SK-N-MC (cell line): ENCODE data around the gene RTRAF.

Experiments
- DNase-seq: peaks from one replicate; pipeline ENCODE4 v3.0.0-alpha.2; 2011; ENCODE audit warnings: low read depth, low spot score
- H3K27ac ChIP-seq: fragments of 200-600 bp; sonication (generic); 2 replicates; pipeline ENCODE4 v1.5.1; 2016; ENCODE audit warnings: mixed run types
- H3K36me3 ChIP-seq: fragments of 200-600 bp; sonication (generic); 2 replicates; pipeline ENCODE4 v1.6.1; 2017; ENCODE audit warnings: antibody characterized with exemption, low read length, mixed read lengths; ENCODE audit not compliant: insufficient read depth
- H3K4me3 ChIP-seq: fragments of 200-600 bp; sonication (generic); 2 replicates; pipeline ENCODE4 v1.5.1; 2016
- H3K9ac ChIP-seq: fragments of 200-600 bp; sonication (generic); 2 replicates; pipeline ENCODE4 v1.8.0; 2017; ENCODE audit warnings: mixed run types, mixed read lengths; ENCODE audit not compliant: insufficient read length
- H3K9me3 ChIP-seq: fragments of 200-600 bp; sonication (generic); 2 replicates; pipeline ENCODE4 v1.6.1; 2017; ENCODE audit warnings: low read depth, mild to moderate bottlenecking, antibody characterized with exemption, low read length, moderate library complexity, mixed read lengths
- EZH2 ChIP-seq: fragments of 200-600 bp; sonication (generic); IDR thresholded peaks from one replicate; pipeline ENCODE4 v1.6.1; 2017; ENCODE audit warnings: antibody characterized with exemption
- FOXP2 ChIP-seq: optimal IDR thresholded peaks from 2 replicates; pipeline ENCODE3; 2011; ENCODE audit warnings: mild to moderate bottlenecking, moderate library complexity; ENCODE audit not compliant: insufficient read depth; ENCODE audit errors: extremely low read length, control extremely low read depth
- POLR2AphosphoS5 ChIP-seq: IDR thresholded peaks from 2 replicates; pipeline ENCODE4 v1.6.1; 2012; ENCODE audit warnings: mild to moderate bottlenecking, low read depth, low read length, borderline replicate concordance

Gene RTRAF

GRCh38 chr14:52000019-52000582 lies 10.8 kb downstream of the RTRAF start:
- Histone ChIP-seq H3K9me3 (no peaks in the 10 kb centered on the region), H3K9ac (no peak overlapping the region), H3K27ac (no peak overlapping the region), H3K36me3 (peaks cover 96% of the 10 kb centered on the region), H3K4me3 (no peak overlapping the region)
- no peak for TF ChIP-seq FOXP2
- no peak for DNase-seq

DNA sequence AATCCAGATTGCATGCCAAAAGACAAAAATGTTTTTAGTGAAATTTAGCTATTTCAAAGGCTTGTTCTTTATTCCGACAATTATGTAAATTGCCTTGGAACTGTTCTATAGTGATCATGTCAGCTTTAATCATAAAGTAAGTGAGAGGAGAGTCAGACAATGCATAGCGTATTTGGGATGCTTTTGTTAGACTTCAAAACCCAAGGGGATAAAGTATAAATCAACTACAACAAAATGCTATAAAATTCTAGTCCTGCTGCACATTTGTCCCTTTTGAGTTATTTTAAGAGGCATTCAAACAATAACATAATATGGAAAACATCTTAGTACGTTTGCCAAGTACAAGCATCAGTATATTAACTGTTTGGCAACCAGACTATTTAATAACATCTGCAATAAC lies 11.3 kb downstream of the RTRAF start:
- Histone ChIP-seq H3K27ac (no peak overlapping the region), H3K9me3 (no peaks in the 10 kb centered on the region), H3K4me3 (no peak overlapping the region), H3K9ac (no peak overlapping the region), H3K36me3 (peaks cover 96% of the 10 kb centered on the region)
- no peak for DNase-seq
- TF ChIP-seq FOXP2 (no peak), EZH2 (no peak), POLR2AphosphoS5 (no peak)

DNA sequence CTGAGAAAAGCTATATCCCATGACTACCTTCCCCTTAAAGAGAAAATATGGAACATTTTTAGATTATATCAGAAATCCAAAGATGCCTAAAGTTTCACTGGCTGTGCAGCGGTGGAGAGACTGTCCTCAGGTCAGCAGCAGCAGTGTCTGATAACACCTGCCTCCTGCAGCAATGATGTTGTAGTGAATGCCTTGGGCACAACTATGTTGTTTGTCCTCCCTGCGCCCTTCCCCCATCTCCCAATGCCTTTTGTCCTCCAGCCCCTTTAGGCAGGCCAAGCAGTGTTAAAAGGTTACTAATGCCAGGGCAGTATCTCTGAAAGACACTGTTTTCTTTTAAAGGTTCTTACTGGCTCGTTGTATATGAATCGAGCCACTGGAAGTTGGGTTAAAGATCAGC lies 13.2 kb downstream of the RTRAF start:
- Histone ChIP-seq H3K9ac (no peak overlapping the region), H3K27ac (no peak overlapping the region), H3K4me3 (no peak overlapping the region), H3K9me3 (no peaks in the 10 kb centered on the region), H3K36me3 (peaks cover 100% of the 10 kb centered on the region)
- TF ChIP-seq POLR2AphosphoS5, result no peak
- no peak for TF ChIP-seq FOXP2
- no peak for TF ChIP-seq EZH2
- no peak for DNase-seq

DNA sequence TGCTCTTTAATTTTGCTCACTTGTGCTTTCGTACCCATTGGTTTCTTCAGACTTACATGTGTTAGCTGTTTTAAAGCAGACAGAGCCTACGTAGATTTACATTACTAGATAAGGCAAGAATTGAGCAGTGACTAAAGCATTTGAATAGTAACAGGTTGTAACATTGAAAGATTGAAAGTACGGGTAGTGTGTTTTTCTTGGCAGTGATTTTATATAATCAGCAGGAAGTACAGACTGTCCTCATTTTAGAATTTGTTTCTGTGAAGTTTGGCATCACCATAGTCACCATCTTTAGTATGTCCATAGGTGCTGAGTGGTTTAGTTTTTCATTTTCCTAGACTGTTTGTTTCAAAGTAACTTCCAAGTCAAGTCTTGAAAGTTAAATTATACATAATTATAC lies 14.0 kb downstream of the RTRAF start:
- Histone ChIP-seq H3K9ac (no peak overlapping the region), H3K27ac (no peak overlapping the region), H3K4me3 (no peak overlapping the region), H3K9me3 (no peaks in the 10 kb centered on the region), H3K36me3 (peaks cover 100% of the 10 kb centered on the region)
- TF ChIP-seq POLR2AphosphoS5, result no peak
- no peak for TF ChIP-seq EZH2
- no peak for TF ChIP-seq FOXP2
- DNase-seq, result no peak

GRCh38 chr14:52005625-52006024 lies 16.3 kb downstream of the RTRAF start:
- H3K36me3 ChIP-seq, result peaks cover 100% of the 10 kb centered on the region
- no peak overlapping the region for H3K27ac ChIP-seq

DNA sequence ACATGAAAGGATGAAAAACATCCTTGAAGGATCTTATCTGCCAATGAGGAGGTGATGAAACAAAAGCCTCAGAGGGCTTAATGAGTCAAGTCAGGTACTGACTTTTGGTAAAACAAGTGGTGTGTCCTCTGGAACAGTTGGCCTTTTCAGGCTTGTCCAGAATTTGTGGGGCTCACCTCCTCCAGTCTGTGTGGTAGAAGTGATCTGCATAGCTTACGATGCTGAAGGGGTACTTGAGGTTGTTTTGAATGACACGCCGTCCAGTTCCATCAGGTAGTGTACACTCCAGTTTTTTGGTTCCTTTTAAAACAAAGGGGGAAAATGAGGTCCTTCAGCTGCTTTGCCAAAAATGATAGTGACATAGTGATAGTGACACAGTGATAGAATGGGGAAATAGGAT lies 17.0 kb downstream of the RTRAF start:
- Histone ChIP-seq H3K9me3 (no peaks in the 10 kb centered on the region), H3K27ac (no peak overlapping the region), H3K4me3 (no peak overlapping the region), H3K36me3 (peaks cover 100% of the 10 kb centered on the region), H3K9ac (no peak overlapping the region)
- TF ChIP-seq FOXP2 (no peak), POLR2AphosphoS5 (no peak), EZH2 (no peak)
- DNase-seq, result no peak

More at GRCh38 chr14:52005625-52006024, 16.3 kb downstream of the RTRAF start:
- TF ChIP-seq POLR2AphosphoS5, result no peak
- no peak for TF ChIP-seq FOXP2
- TF ChIP-seq EZH2, result no peak
- DNase-seq, result no peak
- no peaks in the 10 kb centered on the region for H3K9me3 ChIP-seq
- H3K9ac ChIP-seq, result no peak overlapping the region
- no peak overlapping the region for H3K4me3 ChIP-seq

GRCh38 chr14:52007211-52007610 lies 17.9 kb downstream of the RTRAF start:
- H3K4me3 ChIP-seq, result no peak overlapping the region
- H3K9me3 ChIP-seq, result no peaks in the 10 kb centered on the region
- peaks cover 99% of the 10 kb centered on the region for H3K36me3 ChIP-seq
- no peak overlapping the region for H3K27ac ChIP-seq
- TF ChIP-seq FOXP2 (no peak), EZH2 (no peak), POLR2AphosphoS5 (no peak)
- no peak overlapping the region for H3K9ac ChIP-seq
- no peak for DNase-seq

DNA sequence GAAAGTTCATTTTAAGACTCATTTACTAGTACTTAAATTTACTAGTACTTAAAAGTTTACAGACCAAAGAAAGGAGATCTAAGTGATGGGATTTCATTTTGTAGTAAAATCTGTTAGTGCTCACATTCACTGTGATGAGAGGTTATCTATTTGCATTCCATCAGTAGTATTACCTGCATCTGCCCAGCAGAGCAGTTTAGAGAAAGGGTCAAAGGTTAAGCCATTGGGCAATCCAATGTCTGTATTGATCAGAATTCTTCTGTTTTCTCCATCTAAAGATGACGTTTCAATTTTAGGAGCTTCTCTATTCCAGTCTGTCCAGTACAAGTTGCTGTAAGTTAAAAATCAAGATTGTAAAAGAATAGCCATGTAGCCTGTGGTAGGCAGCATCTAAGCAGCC lies 18.3 kb downstream of the RTRAF start:
- no peak for TF ChIP-seq POLR2AphosphoS5
- TF ChIP-seq EZH2, result no peak
- no peak for TF ChIP-seq FOXP2
- Histone ChIP-seq H3K9me3 (no peaks in the 10 kb centered on the region), H3K27ac (no peak overlapping the region), H3K36me3 (peaks cover 95% of the 10 kb centered on the region), H3K9ac (no peak overlapping the region), H3K4me3 (no peak overlapping the region)
- no peak for DNase-seq

DNA sequence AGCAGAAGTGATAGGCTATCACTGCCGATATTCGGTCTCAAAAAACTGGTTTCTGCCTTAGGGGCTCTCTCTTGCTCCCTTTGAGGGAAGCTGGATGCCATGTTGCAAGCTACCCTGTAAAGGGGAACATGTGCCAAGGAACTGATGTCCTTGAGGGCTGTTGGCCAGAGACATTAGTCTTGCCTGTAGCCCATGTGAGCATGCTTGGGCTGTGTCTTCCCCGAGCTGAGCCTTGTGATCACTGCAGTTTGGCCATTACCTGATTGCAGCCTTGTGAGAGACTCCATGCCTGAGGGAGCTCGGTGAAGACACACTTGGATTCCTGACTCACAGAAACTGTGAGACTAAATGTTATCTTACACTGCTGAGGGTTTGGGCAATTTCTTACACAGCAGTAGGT lies 18.8 kb downstream of the RTRAF start:
- Histone ChIP-seq H3K9ac (no peak overlapping the region), H3K9me3 (no peaks in the 10 kb centered on the region), H3K27ac (no peak overlapping the region), H3K4me3 (no peak overlapping the region), H3K36me3 (peaks cover 90% of the 10 kb centered on the region)
- TF ChIP-seq FOXP2, result no peak
- no peak for TF ChIP-seq EZH2
- no peak for TF ChIP-seq POLR2AphosphoS5
- no peak for DNase-seq

GRCh38 chr14:52010173-52010693 lies 20.9 kb downstream of the RTRAF start:
- DNase-seq, result no peak
- H3K4me3 ChIP-seq, result no peak overlapping the region
- H3K36me3 ChIP-seq, result peaks cover 69% of the 10 kb centered on the region
- TF ChIP-seq FOXP2, result no peak
- no peak for TF ChIP-seq EZH2
- TF ChIP-seq POLR2AphosphoS5, result no peak
- H3K27ac ChIP-seq, result no peak overlapping the region
- H3K9ac ChIP-seq, result no peak overlapping the region
- H3K9me3 ChIP-seq, result no peaks in the 10 kb centered on the region
